Measurements from ENCODE around the gene BMPER.

The BMPER gene

DNA sequence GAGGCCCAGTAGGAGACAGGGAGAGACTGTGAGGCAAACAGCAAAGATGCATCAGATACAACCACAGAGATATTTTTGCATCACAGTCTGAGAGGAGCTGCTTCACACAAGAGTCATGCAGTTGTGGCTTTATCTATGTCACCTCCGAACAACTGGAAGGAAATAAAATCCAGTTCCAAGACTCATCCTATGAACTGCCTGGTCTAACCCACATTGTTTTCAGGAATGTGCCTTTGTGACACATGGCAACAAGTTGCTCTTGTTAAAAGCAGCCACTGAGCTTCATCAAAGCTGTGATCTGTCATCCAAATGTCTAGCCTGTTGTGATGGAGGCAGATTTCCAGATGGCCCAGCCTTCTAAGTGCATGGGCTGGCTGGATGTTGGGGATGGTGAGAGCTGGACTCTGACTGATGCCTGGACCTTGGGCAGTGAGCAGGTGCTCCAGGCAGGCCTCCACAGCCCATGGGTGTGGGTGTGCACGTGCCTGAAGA is 255.0 kb downstream of the BMPER start:
- TF ChIP-seq REST (IDR thresholded peaks at IDR 0.05; ENCODE audit: insufficient read depth in 1 of 2, low read depth in 2 of 2, low read length in 2 of 2), result no peak
- no peak for TF ChIP-seq FOXP2 (optimal IDR thresholded peaks at IDR 0.05; ENCODE audit: borderline replicate concordance, extremely low read depth, extremely low read length, insufficient read depth)
- TF ChIP-seq SIN3A (IDR thresholded peaks at IDR 0.05; ENCODE audit: borderline replicate concordance, insufficient read depth, low read length), result no peak
- no peak for TF ChIP-seq POLR2AphosphoS5 (IDR thresholded peaks at IDR 0.05; ENCODE audit: low read depth, low read length)

GRCh38 chr7:34162027-34162565 is 256.8 kb downstream of the BMPER start:
- TF ChIP-seq TAF1 (IDR thresholded peaks at IDR 0.05; ENCODE audit: borderline replicate concordance, insufficient read depth, low read length), result no peak
- no peak for TF ChIP-seq REST (IDR thresholded peaks at IDR 0.05; ENCODE audit: insufficient read depth in 1 of 2, low read depth in 2 of 2, low read length in 2 of 2)
- no peak for TF ChIP-seq FOXP2 (optimal IDR thresholded peaks at IDR 0.05; ENCODE audit: borderline replicate concordance, extremely low read depth, extremely low read length, insufficient read depth)
- no peak for TF ChIP-seq SIN3A (IDR thresholded peaks at IDR 0.05; ENCODE audit: borderline replicate concordance, insufficient read depth, low read length)
- TF ChIP-seq POLR2AphosphoS5 (IDR thresholded peaks at IDR 0.05; ENCODE audit: low read depth, low read length), result no peak

GRCh38 chr7:34162677-34163076 is 257.3 kb downstream of the BMPER start:
- TF ChIP-seq REST (IDR thresholded peaks at IDR 0.05; ENCODE audit: insufficient read depth in 1 of 2, low read depth in 2 of 2, low read length in 2 of 2) (no peak), TAF1 (IDR thresholded peaks at IDR 0.05; ENCODE audit: borderline replicate concordance, insufficient read depth, low read length) (no peak), SIN3A (IDR thresholded peaks at IDR 0.05; ENCODE audit: borderline replicate concordance, insufficient read depth, low read length) (no peak), FOXP2 (optimal IDR thresholded peaks at IDR 0.05; ENCODE audit: borderline replicate concordance, extremely low read depth, extremely low read length, insufficient read depth) (no peak), POLR2AphosphoS5 (IDR thresholded peaks at IDR 0.05; ENCODE audit: low read depth, low read length) (no peak)

GRCh38 chr7:34163956-34164355 is 258.6 kb downstream of the BMPER start:
- TF ChIP-seq POLR2AphosphoS5 (IDR thresholded peaks at IDR 0.05; ENCODE audit: low read depth, low read length) (no peak), REST (IDR thresholded peaks at IDR 0.05; ENCODE audit: insufficient read depth in 1 of 2, low read depth in 2 of 2, low read length in 2 of 2) (no peak), FOXP2 (optimal IDR thresholded peaks at IDR 0.05; ENCODE audit: borderline replicate concordance, extremely low read depth, extremely low read length, insufficient read depth) (no peak), TAF1 (IDR thresholded peaks at IDR 0.05; ENCODE audit: borderline replicate concordance, insufficient read depth, low read length) (no peak), SIN3A (IDR thresholded peaks at IDR 0.05; ENCODE audit: borderline replicate concordance, insufficient read depth, low read length) (no peak)

- TF ChIP-seq REST (IDR thresholded peaks at IDR 0.05; ENCODE audit: insufficient read depth in 1 of 2, low read depth in 2 of 2, low read length in 2 of 2) (no peak), SIN3A (IDR thresholded peaks at IDR 0.05; ENCODE audit: borderline replicate concordance, insufficient read depth, low read length) (no peak), TAF1 (IDR thresholded peaks at IDR 0.05; ENCODE audit: borderline replicate concordance, insufficient read depth, low read length) (no peak), FOXP2 (optimal IDR thresholded peaks at IDR 0.05; ENCODE audit: borderline replicate concordance, extremely low read depth, extremely low read length, insufficient read depth) (no peak), POLR2AphosphoS5 (IDR thresholded peaks at IDR 0.05; ENCODE audit: low read depth, low read length) (no peak)
Measured at GRCh38 chr7:34165466-34165865, 260.1 kb downstream of the BMPER start.
